ENCODE data around the gene GP9.

The GP9 gene

GRCh38 chr3:129030611-129031010, 30.0 kb upstream of the GP9 start:
- DNase-seq, result no peak

GRCh38 chr3:129031476-129032215, 28.9 kb upstream of the GP9 start:
- DNase-seq, result no peak

GRCh38 chr3:129032716-129033115, 27.9 kb upstream of the GP9 start:
- no peak for DNase-seq

- no peak for DNase-seq
Observed at GRCh38 chr3:129033151-129033550, 27.4 kb upstream of the GP9 start.

GRCh38 chr3:129033633-129034321, 26.8 kb upstream of the GP9 start:
- DNase-seq, result no peak

GRCh38 chr3:129034642-129035041, 25.9 kb upstream of the GP9 start:
- no peak for DNase-seq

- no peak for DNase-seq
Observed at GRCh38 chr3:129035360-129036221, 25.0 kb upstream of the GP9 start.

GRCh38 chr3:129036222-129037092, 24.1 kb upstream of the GP9 start:
- no peak for DNase-seq

- no peak for DNase-seq
Observed at GRCh38 chr3:129037093-129037419, 23.5 kb upstream of the GP9 start.

GRCh38 chr3:129038121-129038855, 22.3 kb upstream of the GP9 start:
- no peak for DNase-seq

GRCh38 chr3:129039271-129040038, 21.1 kb upstream of the GP9 start:
- DNase-seq, result no peak

- DNase-seq, result no peak
Observed at GRCh38 chr3:129040039-129040336, 20.6 kb upstream of the GP9 start.

- no peak for DNase-seq
Observed at GRCh38 chr3:129040579-129041300, 19.8 kb upstream of the GP9 start.

- no peak for DNase-seq
Observed at GRCh38 chr3:129045675-129046036, 14.9 kb upstream of the GP9 start.

- DNase-seq, result no peak
Observed at GRCh38 chr3:129046037-129046731, 14.4 kb upstream of the GP9 start.

- DNase-seq, result no peak
Observed at GRCh38 chr3:129046732-129047552, 13.6 kb upstream of the GP9 start.

GRCh38 chr3:129047553-129047839, 13.1 kb upstream of the GP9 start:
- DNase-seq, result no peak

GRCh38 chr3:129050556-129051295, 9.9 kb upstream of the GP9 start:
- no peak for DNase-seq

- DNase-seq, result no peak
Observed at GRCh38 chr3:129051871-129052340, 8.7 kb upstream of the GP9 start.

All from NCI-H1436 treated with DMSO at 0.1 percent for 48 hours (cell line).